Lung (tissue), 12 donors: Measurements from ENCODE around the gene TNF. TPM values are rescaled to one million over a fixed set of nuclear protein-coding genes. Genes with fewer than 3 reads are reported as not detected.

ENCODE experiments used
- ATAC-seq: fragments of 200-7000 bp; cut with Tn5 transposase; one replicate; pipeline ENCODE4 v1.9.1; 2020; ENCODE audit warnings: moderate number of reproducible peaks; ENCODE audit not compliant: insufficient read depth, low FRiP score
- DNase-seq, 3 donors: peaks; one replicate each; pipeline ENCODE4 v3.0.0-alpha.2; 2013 to 2017
- H3K27ac ChIP-seq, 2 donors: one replicate each; pipeline ENCODE4 v1.5.1; 2013; ENCODE audit warnings: mild to moderate bottlenecking in 2 of 2, moderate library complexity in 2 of 2, control low read depth in 1 of 2, inconsistent platforms in 1 of 2, low read depth in 1 of 2, low read length in 1 of 2
- H3K27me3 ChIP-seq, 3 donors: one replicate each; pipeline ENCODE4 v1.5.1; 2013; ENCODE audit warnings: low read length in 2 of 3; ENCODE audit not compliant: control insufficient read depth in 3 of 3, insufficient read depth in 3 of 3
- H3K36me3 ChIP-seq, 4 donors: one replicate each; pipeline ENCODE4 v1.5.1; 2013; ENCODE audit warnings: low read length in 4 of 4, mild to moderate bottlenecking in 1 of 4, moderate library complexity in 1 of 4; ENCODE audit not compliant: control insufficient read depth in 4 of 4, insufficient read depth in 4 of 4
- H3K4me1 ChIP-seq, 5 donors: one replicate each; pipeline ENCODE4 v1.5.1; 2013; ENCODE audit warnings: low read length in 5 of 5, mild to moderate bottlenecking in 2 of 5, moderate library complexity in 1 of 5; ENCODE audit not compliant: control insufficient read depth in 5 of 5, insufficient read depth in 5 of 5
- H3K4me3 ChIP-seq: one replicate; pipeline ENCODE4 v1.5.1; 2013; ENCODE audit warnings: mild to moderate bottlenecking, control low read depth, moderate library complexity
- H3K9ac ChIP-seq, 2 donors: one replicate each; pipeline ENCODE4 v1.5.1; 2013; ENCODE audit warnings: low read length in 2 of 2, control low read depth in 1 of 2; ENCODE audit not compliant: insufficient read depth in 1 of 2
- H3K9me3 ChIP-seq, 4 donors: one replicate each; pipeline ENCODE4 v1.5.1; 2013; ENCODE audit warnings: low read length in 3 of 4, mild to moderate bottlenecking in 1 of 4, moderate library complexity in 1 of 4; ENCODE audit not compliant: control insufficient read depth in 4 of 4, insufficient read depth in 3 of 4
- WGBS, 2 donors: extraction: QIAGEN DNeasy Blood & Tissue Kit; methylation state at CpG; one replicate each; pipeline ENCODE4 v1.1.7; 2013; 5-methylcytosine and 5-hydroxymethylcytosine counted together
- polyA plus RNA-seq, 2 donors: library from polyadenylated mRNA; stranded (reverse); fragments of 200-250 nt; gene quantifications; one replicate each; pipeline ENCODE4 v1.2.1, GENCODE V29; 2013
- total RNA-seq, 2 donors: library from RNA; depleted of rRNA in 1 of 2; stranded (reverse); fragments of >200 nt in 1 of 2; gene quantifications; one replicate each; pipeline ENCODE4 v1.2.1, GENCODE V29; 2014 to 2021
- TF ChIP-seq, protein P1 (sequence below): IDR thresholded peaks from 2 replicates; pipeline ENCODE4 v1.5.1; 2012; ENCODE audit warnings: mild to moderate bottlenecking; ENCODE audit errors: control extremely low read depth, extremely low read depth
- donor health status: control.
- donor health status: control.
- donor health status: Bipolar disorder and iron deficiency.
- donor health status: healthy.
- donor health status: DM: yes; HTN: yes; CAD: no.

The TNF gene
- total and polyA plus RNA-seq, 4 donors: 0.23 to 15.7 (median 4.1) TPM

DNA sequence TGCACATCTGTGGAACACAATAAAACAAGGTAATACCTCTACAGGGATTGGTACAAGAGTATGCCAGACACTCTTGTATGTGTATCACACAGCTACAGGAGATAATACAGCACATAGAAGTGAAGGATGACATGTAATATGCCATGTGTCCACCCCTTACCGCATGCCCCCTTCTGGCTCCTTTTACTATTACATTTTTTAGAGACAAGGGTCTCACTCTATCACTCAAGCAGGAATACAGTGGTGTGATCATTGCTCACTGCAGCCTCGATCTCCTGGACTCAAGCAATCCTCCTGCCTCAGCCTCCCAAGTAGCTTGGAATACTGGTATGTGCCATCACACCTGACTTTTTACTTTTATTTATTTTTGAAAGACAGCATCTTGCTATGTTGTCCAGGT is 21.6 kb downstream of the TNF start:
- 9 to 17% methylated on average over 2 of the region's 2 CpGs for WGBS, 2 donors

DNA sequence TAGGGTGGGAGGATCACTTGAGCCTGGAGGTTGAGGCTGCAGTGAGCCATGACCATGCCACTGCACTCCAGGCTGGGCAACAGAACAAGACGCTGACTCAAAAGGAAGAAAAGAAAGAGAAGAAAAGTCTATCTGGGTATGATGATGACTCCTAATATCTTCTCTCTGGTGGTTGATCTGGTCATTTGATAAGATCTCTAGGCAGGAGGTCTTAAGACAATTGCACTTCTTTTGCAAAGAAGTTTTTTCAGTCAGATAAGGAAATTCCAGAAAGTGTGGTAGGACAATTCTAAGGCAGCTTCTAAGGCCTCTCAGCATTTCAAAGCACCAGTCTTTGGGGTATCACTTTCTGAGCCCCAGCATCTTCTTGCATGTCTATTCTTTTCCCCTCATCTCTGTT is 32.0 kb downstream of the TNF start:
- no peaks in the 10 kb centered on the region for H3K9me3 ChIP-seq
- no peaks in the 10 kb centered on the region for H3K4me1 ChIP-seq
- 80 to 85% methylated on average over 1 of the region's 1 CpG for WGBS, 2 donors

More for the DNA sequence above, 21.6 kb downstream of the TNF start:
- TF ChIP-seq, protein P1, sequence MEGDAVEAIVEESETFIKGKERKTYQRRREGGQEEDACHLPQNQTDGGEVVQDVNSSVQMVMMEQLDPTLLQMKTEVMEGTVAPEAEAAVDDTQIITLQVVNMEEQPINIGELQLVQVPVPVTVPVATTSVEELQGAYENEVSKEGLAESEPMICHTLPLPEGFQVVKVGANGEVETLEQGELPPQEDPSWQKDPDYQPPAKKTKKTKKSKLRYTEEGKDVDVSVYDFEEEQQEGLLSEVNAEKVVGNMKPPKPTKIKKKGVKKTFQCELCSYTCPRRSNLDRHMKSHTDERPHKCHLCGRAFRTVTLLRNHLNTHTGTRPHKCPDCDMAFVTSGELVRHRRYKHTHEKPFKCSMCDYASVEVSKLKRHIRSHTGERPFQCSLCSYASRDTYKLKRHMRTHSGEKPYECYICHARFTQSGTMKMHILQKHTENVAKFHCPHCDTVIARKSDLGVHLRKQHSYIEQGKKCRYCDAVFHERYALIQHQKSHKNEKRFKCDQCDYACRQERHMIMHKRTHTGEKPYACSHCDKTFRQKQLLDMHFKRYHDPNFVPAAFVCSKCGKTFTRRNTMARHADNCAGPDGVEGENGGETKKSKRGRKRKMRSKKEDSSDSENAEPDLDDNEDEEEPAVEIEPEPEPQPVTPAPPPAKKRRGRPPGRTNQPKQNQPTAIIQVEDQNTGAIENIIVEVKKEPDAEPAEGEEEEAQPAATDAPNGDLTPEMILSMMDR: peak; percentile 17
- Histone ChIP-seq H3K27me3 (no peaks in the 10 kb centered on the region), H3K4me1 (no peaks in the 10 kb centered on the region), H3K36me3 (no peaks in the 10 kb centered on the region), H3K27ac (no peak overlapping the region), H3K9me3 (no peaks in the 10 kb centered on the region), H3K4me3 (no peak overlapping the region), H3K9ac (no peak overlapping the region)
- ATAC-seq (no peak), DNase-seq (peak in 1 of 3 donors; percentile 15)

GRCh38 chr6:31609519-31610406 is 34.4 kb downstream of the TNF start:
- H3K27ac ChIP-seq: no peak overlapping the region
- H3K36me3 ChIP-seq: no peaks in the 10 kb centered on the region
- WGBS, 2 donors: 69 to 70% methylated on average over 8 of the region's 8 CpGs
- H3K27me3 ChIP-seq: no peaks in the 10 kb centered on the region
- H3K9me3 ChIP-seq: no peaks in the 10 kb centered on the region
- DNase-seq (peak in 2 of 3 donors; percentile 37 to 40), ATAC-seq (no peak)
- H3K4me3 ChIP-seq: no peak overlapping the region
- H3K9ac ChIP-seq: no peak overlapping the region
- peaks cover 0 to 7% (median 0%) of the 10 kb centered on the region in 5 donors for H3K4me1 ChIP-seq
- TF ChIP-seq, protein P1: no peak

More for the DNA sequence above, 32.0 kb downstream of the TNF start:
- Histone ChIP-seq H3K36me3 (no peaks in the 10 kb centered on the region), H3K9ac (no peak overlapping the region), H3K27me3 (no peaks in the 10 kb centered on the region), H3K4me3 (no peak overlapping the region), H3K27ac (no peak overlapping the region)
- no peak for DNase-seq
- no peak for ATAC-seq
- TF ChIP-seq, protein P1: no peak
